Naive thymus-derived CD8-positive, alpha-beta T cell (primary cell): Measurements from ENCODE around the gene PDE4D. TPM values are rescaled to one million over a fixed set of nuclear protein-coding genes. Genes with fewer than 3 reads are reported as not detected.
"Not testable (repeated sequence)": the region's sequence is repeated elsewhere in the genome, so short reads cannot be mapped to it uniquely, and the experiment has no call there.

Experiments used
- ATAC-seq, 2 donors: fragments of 150-1000 bp; cut with Tn5 transposase in 1 of 2; sonication (Bioruptor Pico), chemical (Tn5 transposase) in 1 of 2; 1 replicate in 1 of 2; 2 replicates in 1 of 2; pipeline ENCODE4 v1.10.0; 2021; ENCODE audit warnings: mild to moderate bottlenecking in 2 of 2, moderate library complexity in 2 of 2
- POLR2A ChIA-PET: fragments of 350-600 bp; sonication (Branson Sonifier 250); formaldehyde crosslinking; loops from one replicate; lab custom pipeline; 2021; ENCODE audit warnings: antibody characterized with exemption; lab: Charles Lee
- DNase-seq, 10 donors: peaks; one replicate each; pipeline versions ENCODE4 v3.0.0 to v3.0.0-alpha.2; 2020 to 2022
- H3K27ac Mint-ChIP-seq, 10 donors: one replicate each; pipeline ENCODE4 v1.8.0; 2020 to 2022; ENCODE audit warnings: mild to moderate bottlenecking in 10 of 10, mixed read lengths in 10 of 10, moderate library complexity in 4 of 10, inconsistent platforms in 1 of 10
- H3K27me3 Mint-ChIP-seq, 5 donors: one replicate each; pipeline ENCODE4 v1.8.0; 2021 to 2022; ENCODE audit warnings: mixed read lengths in 5 of 5
- H3K36me3 Mint-ChIP-seq, 3 donors: one replicate each; pipeline ENCODE4 v1.8.0; 2020 to 2022; ENCODE audit warnings: mixed read lengths in 3 of 3, mild to moderate bottlenecking in 2 of 3, inconsistent platforms in 1 of 3
- H3K4me1 Mint-ChIP-seq, 4 donors: one replicate each; pipeline ENCODE4 v1.8.0; 2021 to 2022; ENCODE audit warnings: mixed read lengths in 4 of 4
- H3K4me3 Mint-ChIP-seq, 10 donors: one replicate each; pipeline ENCODE4 v1.8.0; 2020 to 2022; ENCODE audit warnings: mild to moderate bottlenecking in 10 of 10, mixed read lengths in 10 of 10, moderate library complexity in 6 of 10, inconsistent platforms in 1 of 10
- H3K9me3 Mint-ChIP-seq, 9 donors: one replicate each; pipeline ENCODE4 v1.8.0; 2020 to 2022; ENCODE audit warnings: mixed read lengths in 9 of 9, mild to moderate bottlenecking in 3 of 9, inconsistent platforms in 1 of 9, moderate library complexity in 1 of 9
- polyA plus RNA-seq, 3 donors: library from polyadenylated mRNA; unstranded; fragments of 300-500 nt; fragmentation: Illumina TruSeq; gene quantifications; one replicate each; pipeline ENCODE4 v1.2.3, GENCODE V29; 2021
- total RNA-seq, 8 experiments: library from RNA in 2 of 8; stranded (reverse) in 2 of 8; gene quantifications; one replicate each; pipeline ENCODE4 v1.2.3 and lab custom pipeline; 2021 to 2026

PDE4D gene
- total and polyA plus RNA-seq, 5 experiments from 2014 or later = 5.8 to 35.9 (median 8.8) TPM

GRCh38 chr5:59579101-59579823 is 314.3 kb downstream of the PDE4D start:
- H3K27me3 Mint-ChIP-seq = peaks cover 0 to 7% (median 3%) of the 10 kb centered on the region in 5 donors
- ATAC-seq (no peak), DNase-seq (no peak)
- no peaks in the 10 kb centered on the region for H3K9me3 Mint-ChIP-seq
- no peak overlapping the region for H3K4me3 Mint-ChIP-seq
- no peaks in the 10 kb centered on the region for H3K36me3 Mint-ChIP-seq
- no peak overlapping the region for H3K27ac Mint-ChIP-seq
- POLR2A ChIA-PET = no interaction called here
- peaks cover 0 to 8% (median 0%) of the 10 kb centered on the region in 4 donors for H3K4me1 Mint-ChIP-seq

DNA sequence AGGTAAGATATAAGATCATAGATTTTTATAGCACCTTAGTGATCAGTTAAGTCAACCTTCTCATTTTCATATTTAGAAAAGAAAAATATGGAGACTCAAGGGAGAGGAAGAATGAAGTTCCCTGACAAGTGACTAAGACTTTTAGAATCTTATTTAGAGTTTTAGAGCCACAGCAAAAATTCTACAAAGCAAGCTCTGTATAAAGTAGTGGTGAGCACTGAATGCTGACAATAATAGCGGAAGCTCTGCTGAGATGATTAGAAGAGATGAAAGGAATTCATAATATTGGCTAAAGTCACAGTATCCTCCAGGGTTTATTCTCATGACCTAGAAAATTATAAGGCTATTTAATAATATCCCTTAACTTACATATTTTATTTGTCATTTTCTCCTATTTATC is 316.0 kb downstream of the PDE4D start:
- Mint-ChIP-seq H3K36me3 (no peaks in the 10 kb centered on the region), H3K4me1 (peaks cover 0 to 8% (median 0%) of the 10 kb centered on the region in 4 donors), H3K9me3 (peaks cover 0 to 3% (median 0%) of the 10 kb centered on the region in 9 donors), H3K4me3 (no peak overlapping the region), H3K27ac (no peak overlapping the region), H3K27me3 (peaks cover 0 to 15% (median 0%) of the 10 kb centered on the region in 5 donors)
- ATAC-seq (no peak), DNase-seq (no peak)
- POLR2A ChIA-PET = no interaction called here

- Mint-ChIP-seq H3K36me3 (no peaks in the 10 kb centered on the region), H3K4me1 (peaks cover 0 to 8% (median 0%) of the 10 kb centered on the region in 4 donors), H3K27ac (no peak overlapping the region), H3K4me3 (no peak overlapping the region), H3K27me3 (peaks cover 0 to 15% (median 0%) of the 10 kb centered on the region in 5 donors), H3K9me3 (peaks cover 0 to 3% (median 0%) of the 10 kb centered on the region in 9 donors)
- POLR2A ChIA-PET = no interaction called here
- ATAC-seq (no peak), DNase-seq (no peak)
These were observed 317.7 kb downstream of the PDE4D start for GRCh38 chr5:59575648-59576445.

GRCh38 chr5:59573509-59573908 is 320.0 kb downstream of the PDE4D start:
- not testable (repeated sequence) for DNase-seq

DNA sequence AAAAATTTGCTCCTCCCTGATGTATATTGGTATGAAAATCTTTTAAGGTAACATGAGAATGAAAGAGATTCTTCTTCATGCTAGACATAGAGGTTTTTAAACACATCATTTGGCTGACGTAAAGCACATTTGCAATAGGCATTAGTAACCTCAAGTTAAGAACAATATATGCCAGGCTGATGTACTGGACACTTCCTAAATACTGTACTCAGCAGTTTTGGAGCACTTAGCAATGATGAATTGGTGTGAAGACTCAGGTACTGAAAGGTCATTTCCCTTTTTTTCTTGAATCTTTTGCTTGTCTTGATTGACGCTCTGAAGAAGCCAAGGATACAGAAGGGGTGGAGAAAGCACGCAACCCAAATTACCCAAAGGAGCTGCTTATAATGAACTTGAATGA is 322.5 kb downstream of the PDE4D start:
- ATAC-seq = no peak
- no peak for DNase-seq
- POLR2A ChIA-PET = no interaction called here
- Mint-ChIP-seq H3K9me3 (peaks cover 0 to 3% (median 0%) of the 10 kb centered on the region in 9 donors), H3K4me1 (peaks cover 0 to 12% (median 0%) of the 10 kb centered on the region in 4 donors), H3K27ac (no peak overlapping the region), H3K36me3 (no peaks in the 10 kb centered on the region), H3K27me3 (peaks cover 0 to 11% (median 0%) of the 10 kb centered on the region in 5 donors), H3K4me3 (no peak overlapping the region)

More at GRCh38 chr5:59573509-59573908, 320.0 kb downstream of the PDE4D start:
- H3K4me3 Mint-ChIP-seq, H3K36me3 Mint-ChIP-seq, H3K9me3 Mint-ChIP-seq, POLR2A ChIA-PET, ATAC-seq, H3K27me3 Mint-ChIP-seq, H3K27ac Mint-ChIP-seq: not testable (repeated sequence)
- peaks cover 0 to 11% (median 0%) of the 10 kb centered on the region in 4 donors for H3K4me1 Mint-ChIP-seq

DNA sequence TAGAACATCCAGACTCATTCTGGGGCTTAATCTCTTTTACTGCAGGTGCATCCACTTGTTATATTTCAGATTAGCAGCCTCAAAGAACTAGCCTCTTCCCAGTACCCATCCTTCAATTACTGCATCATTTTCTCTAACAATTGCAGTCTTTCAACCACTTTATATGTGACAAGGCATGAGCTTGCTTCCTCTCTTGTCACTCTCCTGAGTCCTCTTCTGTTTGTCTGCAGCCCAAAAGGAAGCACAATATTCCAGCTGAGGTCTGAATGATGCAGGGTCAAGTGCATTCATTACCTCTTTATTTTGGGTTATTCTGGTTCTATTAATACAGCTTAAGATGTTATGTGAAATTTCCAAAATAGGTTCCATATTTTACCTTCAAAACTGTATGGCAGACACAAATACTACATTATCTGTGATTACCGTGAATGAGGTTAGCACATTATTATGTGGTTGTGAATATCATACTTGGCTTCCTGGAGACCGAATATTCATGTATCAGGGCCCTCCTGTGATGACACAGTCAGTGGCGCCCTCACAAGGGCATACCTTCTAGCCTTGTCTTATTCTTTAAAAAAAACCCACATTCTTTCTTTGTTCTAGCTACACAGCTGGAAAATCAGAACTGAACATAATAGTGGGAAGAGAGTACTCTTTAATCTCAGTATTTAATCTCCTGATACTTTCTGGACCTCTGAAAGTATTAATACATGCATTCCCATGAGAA is 323.8 kb downstream of the PDE4D start:
- H3K27me3 Mint-ChIP-seq = peaks cover 0 to 11% (median 0%) of the 10 kb centered on the region in 5 donors

GRCh38 chr5:59569158-59569557 is 324.4 kb downstream of the PDE4D start:
- H3K27ac Mint-ChIP-seq = no peak overlapping the region
- DNase-seq = no peak
- H3K9me3 Mint-ChIP-seq = peaks cover 0 to 3% (median 0%) of the 10 kb centered on the region in 9 donors
- ATAC-seq = no peak
- H3K36me3 Mint-ChIP-seq = no peaks in the 10 kb centered on the region
- POLR2A ChIA-PET = no interaction called here
- peaks cover 0 to 11% (median 0%) of the 10 kb centered on the region in 5 donors for H3K27me3 Mint-ChIP-seq
- H3K4me3 Mint-ChIP-seq = no peak overlapping the region
- peaks cover 0 to 25% (median 0%) of the 10 kb centered on the region in 4 donors for H3K4me1 Mint-ChIP-seq

More for the DNA sequence above, 323.8 kb downstream of the PDE4D start:
- Mint-ChIP-seq H3K9me3 (peaks cover 0 to 3% (median 0%) of the 10 kb centered on the region in 9 donors), H3K36me3 (no peaks in the 10 kb centered on the region), H3K27ac (no peak overlapping the region), H3K4me1 (peaks cover 0 to 22% (median 0%) of the 10 kb centered on the region in 4 donors), H3K4me3 (no peak overlapping the region)
- POLR2A ChIA-PET = no interaction called here
- ATAC-seq (no peak), DNase-seq (no peak)

GRCh38 chr5:59568161-59568560 is 325.4 kb downstream of the PDE4D start:
- DNase-seq (no peak), ATAC-seq (no peak)
- H3K4me3 Mint-ChIP-seq = no peak overlapping the region
- H3K27ac Mint-ChIP-seq = no peak overlapping the region
- peaks cover 0 to 34% (median 0%) of the 10 kb centered on the region in 4 donors for H3K4me1 Mint-ChIP-seq
- no peaks in the 10 kb centered on the region for H3K9me3 Mint-ChIP-seq
- H3K27me3 Mint-ChIP-seq = peaks cover 0 to 7% (median 0%) of the 10 kb centered on the region in 5 donors
- H3K36me3 Mint-ChIP-seq = no peaks in the 10 kb centered on the region
- POLR2A ChIA-PET = no interaction called here

- DNase-seq (no peak), ATAC-seq (no peak)
- POLR2A ChIA-PET = no interaction called here
- H3K27me3 Mint-ChIP-seq = peaks cover 0 to 5% (median 2%) of the 10 kb centered on the region in 5 donors
- H3K4me3 Mint-ChIP-seq = no peak overlapping the region
- H3K36me3 Mint-ChIP-seq = no peaks in the 10 kb centered on the region
- H3K27ac Mint-ChIP-seq = no peak overlapping the region
- H3K4me1 Mint-ChIP-seq = peaks cover 0 to 44% (median 2%) of the 10 kb centered on the region in 4 donors
- H3K9me3 Mint-ChIP-seq = no peaks in the 10 kb centered on the region
These were observed 328.0 kb downstream of the PDE4D start for GRCh38 chr5:59565551-59565950.

- H3K4me3 Mint-ChIP-seq = no peak overlapping the region
- H3K4me1 Mint-ChIP-seq = peaks cover 0 to 43% (median 2%) of the 10 kb centered on the region in 4 donors
- H3K27me3 Mint-ChIP-seq = peaks cover 0 to 8% (median 5%) of the 10 kb centered on the region in 5 donors
- peaks cover 0 to 2% (median 0%) of the 10 kb centered on the region in 9 donors for H3K9me3 Mint-ChIP-seq
- POLR2A ChIA-PET = no interaction called here
- peak overlapping the region in 1 of 10 donors; percentile 40 for H3K27ac Mint-ChIP-seq
- no peak for ATAC-seq
- DNase-seq = no peak
- H3K36me3 Mint-ChIP-seq = no peaks in the 10 kb centered on the region
These were observed 328.6 kb downstream of the PDE4D start for GRCh38 chr5:59564895-59565294.

- POLR2A ChIA-PET = no interaction called here
- Mint-ChIP-seq H3K4me3 (peak overlapping the region in 1 of 10 donors; percentile 38), H3K36me3 (no peaks in the 10 kb centered on the region), H3K9me3 (peaks cover 0 to 2% (median 0%) of the 10 kb centered on the region in 9 donors), H3K27ac (peak overlapping the region in 2 of 10 donors; percentile 43 to 46), H3K4me1 (peaks cover 0 to 38% (median 2%) of the 10 kb centered on the region in 4 donors), H3K27me3 (peaks cover 0 to 8% (median 5%) of the 10 kb centered on the region in 5 donors)
- DNase-seq = peak in 1 of 10 donors; percentile 32
- ATAC-seq = peak; percentile 55 to 63
These were observed 330.7 kb downstream of the PDE4D start for GRCh38 chr5:59562756-59563389.

DNA sequence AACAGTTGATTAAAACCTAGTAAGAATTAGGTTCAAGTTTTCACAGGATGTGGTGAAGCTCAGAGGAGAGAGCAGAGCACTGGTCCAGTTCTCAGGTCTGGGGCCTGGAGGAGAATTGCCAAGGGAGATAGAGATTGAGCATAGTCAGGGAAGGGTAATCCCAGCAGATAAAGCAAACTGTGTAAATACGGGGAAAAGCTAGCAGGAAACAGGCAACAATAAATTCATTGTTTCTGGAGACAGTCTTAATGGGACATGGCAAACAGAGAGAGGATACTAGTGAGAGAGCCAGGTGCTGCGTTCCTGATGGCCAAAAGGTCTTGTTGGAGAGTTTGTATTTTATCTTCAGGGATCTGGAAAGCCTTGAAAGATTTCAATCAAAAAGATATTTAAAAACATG is 333.0 kb downstream of the PDE4D start:
- Mint-ChIP-seq H3K27me3 (peaks cover 0 to 8% (median 5%) of the 10 kb centered on the region in 5 donors), H3K4me1 (peaks cover 0 to 31% (median 2%) of the 10 kb centered on the region in 4 donors), H3K27ac (no peak overlapping the region), H3K36me3 (no peaks in the 10 kb centered on the region), H3K4me3 (no peak overlapping the region), H3K9me3 (peaks cover 0 to 2% (median 0%) of the 10 kb centered on the region in 9 donors)
- POLR2A ChIA-PET = no interaction called here
- no peak for DNase-seq
- ATAC-seq = no peak
